HG03439 (cell line): ENCODE results near the gene CD163L1.
"Not testable (repeated sequence)": the region's sequence is repeated elsewhere in the genome, so short reads cannot be mapped to it uniquely, and the experiment has no call there.

Experiments
- ATAC-seq: cut with Tn5 transposase; IDR thresholded peaks from one replicate; pipeline ENCODE4 v1.9.1; 2021; ENCODE audit warnings: mild to moderate bottlenecking, moderate library complexity; ENCODE audit not compliant: unreplicated experiment

CD163L1 gene

DNA sequence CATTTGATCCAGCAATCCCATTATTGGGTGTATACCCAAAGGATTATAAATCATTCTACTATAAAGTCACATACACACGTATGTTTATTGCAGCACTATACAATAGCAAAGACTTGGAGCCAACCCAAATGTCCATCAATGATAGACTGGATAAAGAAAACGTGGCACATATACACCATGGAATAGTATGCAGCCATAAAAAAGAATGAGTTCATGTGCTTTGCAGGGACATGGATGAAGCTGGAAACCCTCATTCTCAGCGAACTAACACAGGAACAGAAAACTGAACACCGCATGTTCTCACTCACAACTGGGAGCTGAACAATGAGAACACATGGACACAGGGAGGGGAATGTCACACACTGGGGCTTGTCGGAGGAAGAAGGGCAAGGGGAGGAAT is 106.2 kb downstream of the CD163L1 start:
- not testable (repeated sequence) for ATAC-seq

DNA sequence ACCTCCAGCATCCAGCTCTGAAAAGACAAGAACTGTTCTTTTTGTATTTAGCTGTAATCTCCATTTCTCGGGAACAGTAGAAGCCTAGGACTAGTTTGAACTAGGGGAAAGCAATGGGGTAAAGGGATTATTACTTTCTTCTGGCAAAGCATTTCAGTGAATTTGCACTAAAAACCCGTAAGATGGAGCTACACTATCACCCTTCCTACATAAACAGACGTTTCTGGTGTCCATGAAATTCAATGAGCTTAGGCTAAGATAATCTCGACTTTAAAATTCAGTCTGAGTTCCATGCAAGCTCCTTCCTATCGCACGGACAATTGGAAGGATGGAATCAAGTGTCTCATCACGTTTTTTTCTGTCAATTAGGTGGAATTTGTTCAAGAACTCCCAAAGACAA is 116.0 kb downstream of the CD163L1 start:
- no peak for ATAC-seq

DNA sequence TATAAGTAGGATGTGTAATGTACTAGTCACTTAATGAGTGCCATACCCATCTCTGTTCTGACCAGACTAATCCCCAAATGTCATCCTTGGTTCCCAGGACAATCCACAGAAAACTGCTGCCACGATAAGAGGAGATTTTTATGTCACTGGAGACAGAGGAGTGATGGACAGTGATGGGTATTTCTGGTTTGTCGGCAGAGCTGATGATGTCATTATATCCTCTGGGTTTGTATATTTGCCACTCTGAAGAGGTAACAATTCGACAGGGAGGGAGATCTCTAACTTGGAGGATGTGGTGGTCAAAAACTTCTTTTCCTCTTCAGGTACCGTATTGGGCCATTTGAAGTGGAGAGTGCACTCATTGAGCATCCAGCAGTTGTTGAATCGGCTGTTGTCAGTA is 119.8 kb downstream of the CD163L1 start:
- no peak for ATAC-seq

DNA sequence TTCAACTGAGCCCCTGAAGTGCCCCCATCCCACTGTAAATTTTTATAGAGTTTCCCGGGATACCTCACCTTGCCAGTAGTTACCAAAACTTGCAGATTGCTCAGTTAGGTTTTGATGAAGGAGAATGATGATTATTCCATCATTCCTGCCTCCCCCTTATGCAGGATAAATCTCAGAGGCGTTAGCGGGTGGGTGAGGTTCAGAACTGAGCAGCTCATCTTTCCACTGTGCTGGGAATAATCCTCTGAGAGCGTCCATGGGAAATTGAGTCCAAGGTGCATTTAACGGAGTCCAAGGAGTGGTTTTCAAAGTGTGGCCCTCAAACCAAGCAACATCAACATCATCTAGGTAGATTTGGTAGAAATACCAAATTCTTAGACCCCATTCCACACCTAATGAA is 121.4 kb downstream of the CD163L1 start:
- ATAC-seq, result no peak

DNA sequence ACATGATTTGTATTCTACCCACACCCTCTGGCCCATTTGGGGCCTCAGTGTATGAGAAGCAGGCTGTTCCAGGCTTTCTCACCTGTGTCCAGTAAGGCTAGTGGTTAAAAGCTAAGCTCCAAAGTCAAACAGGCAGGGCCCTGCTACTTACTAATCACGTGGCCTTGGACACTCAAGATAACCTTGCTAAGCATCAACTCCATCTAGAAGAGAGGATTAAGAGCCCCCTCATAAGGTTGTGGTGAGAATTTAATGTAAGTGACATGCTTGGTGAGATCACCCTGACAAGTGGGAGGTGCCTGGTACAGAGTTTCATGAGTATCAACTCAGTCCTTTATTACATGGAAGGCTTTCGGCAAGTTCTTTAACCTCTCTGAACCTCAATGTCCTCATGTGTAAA is 122.3 kb downstream of the CD163L1 start:
- no peak for ATAC-seq

DNA sequence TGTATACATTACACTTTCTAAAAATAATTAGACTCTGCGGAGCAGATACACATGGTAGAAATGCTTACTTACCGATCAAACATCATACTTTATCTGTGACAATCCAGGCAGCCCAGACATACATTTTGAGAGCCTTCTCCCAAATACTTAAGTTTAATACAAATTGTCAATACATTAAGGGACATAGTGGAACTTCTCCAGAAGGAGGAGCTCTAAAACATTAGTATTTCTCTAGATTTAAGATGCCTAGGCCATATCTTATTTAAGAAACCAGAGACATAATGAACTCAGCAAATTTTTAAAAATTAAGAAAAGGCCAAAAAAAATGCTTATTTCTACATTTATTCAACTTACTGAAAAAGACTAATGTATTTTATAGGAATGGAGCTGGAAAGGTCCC is 124.0 kb downstream of the CD163L1 start:
- no peak for ATAC-seq

DNA sequence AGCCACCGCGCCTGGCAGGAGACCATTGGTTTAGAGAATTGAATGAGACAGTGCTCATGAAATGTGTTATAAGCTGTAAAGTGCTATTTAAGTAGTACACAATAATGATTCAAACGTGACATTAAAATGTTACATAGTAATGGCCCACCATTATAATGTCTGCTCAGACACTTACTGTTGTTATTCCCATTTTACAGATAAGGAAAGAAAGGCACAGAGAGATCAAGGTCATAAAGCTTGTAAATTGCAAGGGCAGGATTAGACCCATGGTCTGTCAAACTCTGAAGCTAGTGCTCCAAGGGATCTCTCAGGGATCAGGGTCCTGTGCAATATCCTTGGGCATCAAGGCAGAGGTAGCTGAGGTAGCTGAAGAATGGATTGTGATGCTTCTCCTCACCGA is 133.9 kb downstream of the CD163L1 start:
- ATAC-seq, result no peak
